ENCODE results near the gene SPATA33. TPM values are rescaled to one million over a fixed set of nuclear protein-coding genes. Genes with fewer than 3 reads are reported as not detected.

SPATA33 gene
- total and polyA plus RNA-seq, 2 donors (not counting 1 experiment from before 2014, with no cell fraction given), result 3.6 to 15.0 TPM

- intact Hi-C loops (cut with micrococcal nuclease), result no loop called here
- Histone ChIP-seq H3K79me2 (ENCODE audit: control insufficient read depth, insufficient read depth, low read length) (no peaks in the 10 kb centered on the region), H3K9ac (ENCODE audit: low read length) (no peak overlapping the region), H4K20me1 (ENCODE audit: control insufficient read depth, insufficient read depth, low read length, poor library complexity, severe bottlenecking) (no peaks in the 10 kb centered on the region), H3K9me3 (ENCODE audit: control extremely low read depth in 1 of 3, control insufficient read depth in 2 of 3, insufficient read depth in 1 of 3, low read length in 2 of 3) (no peaks in the 10 kb centered on the region), H3K27me3 (replicated peaks in 1 of 4; ENCODE audit: control extremely low read depth in 1 of 4, control insufficient read depth in 3 of 4, insufficient read depth in 4 of 4, low read length in 3 of 4) (peaks cover 0 to 3% (median 0%) of the 10 kb centered on the region in 4 experiments), H3K4me1 (ENCODE audit: control insufficient read depth in 2 of 2, insufficient read depth in 2 of 2, low read length in 2 of 2) (peaks cover 0 to 6% of the 10 kb centered on the region in 2 donors), H3K36me3 (replicated peaks in 1 of 2; ENCODE audit: control extremely low read depth in 1 of 2, control insufficient read depth in 1 of 2, extremely low read depth in 1 of 2, insufficient read depth in 2 of 2, low read length in 1 of 2) (peaks cover 0 to 2% of the 10 kb centered on the region in 2 experiments), H3K4me3 (ENCODE audit: control extremely low read depth in 1 of 5, extremely low read depth in 1 of 5, insufficient read depth in 1 of 5, low read depth in 2 of 5, low read length in 4 of 5) (no peak overlapping the region), H2AFZ (ENCODE audit: insufficient read depth, low read depth, low read length, poor library complexity, severe bottlenecking) (no peak overlapping the region), H3K4me2 (replicated peaks; ENCODE audit: low read depth, low read length, poor library complexity, severe bottlenecking) (no peak overlapping the region), H3K27ac (ENCODE audit: low read length in 2 of 2) (no peak overlapping the region)
- DNase-seq, result no peak
- no peaks in the 10 kb centered on the region for H3K9me3 Mint-ChIP-seq (ENCODE audit: insufficient read depth)
- TF ChIP-seq EZH2 (IDR thresholded peaks at IDR 0.05; ENCODE audit: borderline replicate concordance, insufficient read depth, low read depth, low read length, poor library complexity, severe bottlenecking) (no peak), CTCF (IDR thresholded peaks at IDR 0.05) (no peak)
- H3K4me1 Mint-ChIP-seq, result peaks cover 9% of the 10 kb centered on the region
- H3K27ac Mint-ChIP-seq, result no peak overlapping the region
- no peaks in the 10 kb centered on the region for H3K27me3 Mint-ChIP-seq
- POLR2A ChIA-PET, result no interaction called here
- ATAC-seq (ENCODE audit: low read depth), result no peak
- 100% methylated on average over 6 of the region's 6 CpGs for WGBS (ENCODE audit: insufficient coverage)
- CTCF ChIA-PET, result no interaction called here
- no peak overlapping the region for H3K4me3 Mint-ChIP-seq
Observed at GRCh38 chr16:89639385-89639784, 18.3 kb upstream of the SPATA33 start.

GRCh38 chr16:89641458-89642119 lies 16.0 kb upstream of the SPATA33 start:
- Histone ChIP-seq H3K9me3 (ENCODE audit: control extremely low read depth in 1 of 3, control insufficient read depth in 2 of 3, insufficient read depth in 1 of 3, low read length in 2 of 3) (no peaks in the 10 kb centered on the region), H3K79me2 (ENCODE audit: control insufficient read depth, insufficient read depth, low read length) (no peaks in the 10 kb centered on the region), H3K9ac (ENCODE audit: low read length) (no peak overlapping the region), H4K20me1 (ENCODE audit: control insufficient read depth, insufficient read depth, low read length, poor library complexity, severe bottlenecking) (no peaks in the 10 kb centered on the region), H2AFZ (ENCODE audit: insufficient read depth, low read depth, low read length, poor library complexity, severe bottlenecking) (no peak overlapping the region), H3K36me3 (replicated peaks in 1 of 2; ENCODE audit: control extremely low read depth in 1 of 2, control insufficient read depth in 1 of 2, extremely low read depth in 1 of 2, insufficient read depth in 2 of 2, low read length in 1 of 2) (peaks cover 3 to 19% of the 10 kb centered on the region in 2 experiments), H3K4me2 (replicated peaks; ENCODE audit: low read depth, low read length, poor library complexity, severe bottlenecking) (peak overlapping the region; percentile 62), H3K4me3 (ENCODE audit: control extremely low read depth in 1 of 5, extremely low read depth in 1 of 5, insufficient read depth in 1 of 5, low read depth in 2 of 5, low read length in 4 of 5) (no peak overlapping the region), H3K27ac (ENCODE audit: low read length in 2 of 2) (no peak overlapping the region), H3K27me3 (replicated peaks in 1 of 4; ENCODE audit: control extremely low read depth in 1 of 4, control insufficient read depth in 3 of 4, insufficient read depth in 4 of 4, low read length in 3 of 4) (no peaks in the 10 kb centered on the region), H3K4me1 (ENCODE audit: control insufficient read depth in 2 of 2, insufficient read depth in 2 of 2, low read length in 2 of 2) (peaks cover 0 to 6% of the 10 kb centered on the region in 2 donors)
- POLR2A ChIA-PET, result no interaction called here
- Mint-ChIP-seq H3K9me3 (ENCODE audit: insufficient read depth) (no peaks in the 10 kb centered on the region), H3K27me3 (no peaks in the 10 kb centered on the region), H3K27ac (no peak overlapping the region), H3K4me3 (no peak overlapping the region), H3K4me1 (peaks cover 9% of the 10 kb centered on the region)
- intact Hi-C loops (cut with micrococcal nuclease), result no loop called here
- 52% methylated on average over 9 of the region's 14 CpGs for WGBS (ENCODE audit: insufficient coverage)
- CTCF ChIA-PET, result interaction anchor here (1.4 to 1.8 kb wide), 3 partner anchors 8 to 39 kb away, joined by 3 to 6 read pairs (median 4); no protein-coding TSS in a partner anchor
- ATAC-seq (ENCODE audit: low read depth), result no peak
- TF ChIP-seq EZH2 (IDR thresholded peaks at IDR 0.05; ENCODE audit: borderline replicate concordance, insufficient read depth, low read depth, low read length, poor library complexity, severe bottlenecking) (no peak), CTCF (IDR thresholded peaks at IDR 0.05) (peak; percentile 12)
- no peak for DNase-seq

Measured in B cell (primary cell).